Psoas muscle (tissue), 8 donors: ENCODE data around the gene HOXD13. TPM values are rescaled to one million over a fixed set of nuclear protein-coding genes. Genes with fewer than 3 reads are reported as not detected.

Experiments used
- ATAC-seq, 4 donors: fragments of 200-7000 bp; cut with Tn5 transposase; one replicate each; pipeline ENCODE4 v1.9.1; 2020; ENCODE audit warnings: moderate library complexity in 3 of 4, mild to moderate bottlenecking in 2 of 4
- DNase-seq, 2 donors: peaks; one replicate each; pipeline ENCODE4 v3.0.0-alpha.2; 2020
- H3K27ac ChIP-seq: fragments of 200-600 bp; one replicate; pipeline ENCODE4 v1.8.0; 2022
- H3K27me3 ChIP-seq, 3 donors: fragments of 200-600 bp in 1 of 3; one replicate each; pipeline versions ENCODE4 v1.6.1 to v1.8.0; 2013 to 2022; ENCODE audit warnings: low read length in 2 of 3, mild to moderate bottlenecking in 2 of 3, moderate library complexity in 1 of 3; ENCODE audit not compliant: insufficient read depth in 3 of 3
- H3K36me3 ChIP-seq, 2 donors: fragments of 200-600 bp in 1 of 2; one replicate each; pipeline versions ENCODE4 v1.6.1 to v1.8.0; 2013 to 2022; ENCODE audit warnings: low read depth in 1 of 2, mild to moderate bottlenecking in 1 of 2, moderate library complexity in 1 of 2; ENCODE audit not compliant: insufficient read depth in 1 of 2
- H3K4me1 ChIP-seq: fragments of 200-600 bp; one replicate; pipeline ENCODE4 v1.8.0; 2022
- H3K4me3 ChIP-seq: fragments of 200-600 bp; one replicate; pipeline ENCODE4 v1.8.0; 2022; ENCODE audit warnings: mild to moderate bottlenecking
- H3K9me3 ChIP-seq: fragments of 200-600 bp; one replicate; pipeline ENCODE4 v1.8.0; 2022
- WGBS, 3 donors: extraction: QIAGEN DNeasy Blood & Tissue Kit; methylation state at CpG; one replicate each; pipeline versions ENCODE4 v1.1.6 to v1.1.7; 2013; 5-methylcytosine and 5-hydroxymethylcytosine counted together
- intact Hi-C, 2 donors: fragments of 100-400 bp; cut with DNase I; formaldehyde crosslinking; loops; one replicate each; pipeline versions ENCODE4 v1.11.0 to v1.14.2; 2022
- polyA plus RNA-seq, 3 donors: library from polyadenylated mRNA; stranded (reverse); fragments of 200-250 nt; gene quantifications; one replicate each; pipeline ENCODE4 v1.2.3, GENCODE V29; 2013
- total RNA-seq, 4 donors: library from RNA; stranded (reverse); fragmentation: NEBNext Ultra II Directional in 2 of 4; extraction: Animal tissue kit (Norgen Biotek cat#: 25700) in 2 of 4; gene quantifications; one replicate each; pipeline versions ENCODE4 v1.2.1 to v1.2.4, GENCODE V29; 2021 to 2023
- TF ChIP-seq, protein P1 (sequence below): fragments of 200-600 bp; IDR thresholded peaks from one replicate; pipeline ENCODE4 v1.8.0; 2022; ENCODE audit warnings: antibody characterized with exemption
- donor health status: healthy with polysubstance abuse.
- donor health status: DM: no; HTN: no; CAD: no; lungs with moderate emphysema.
- donor health status: Bipolar disorder and iron deficiency.
- donor health status: healthy.
- donor health status: DM: yes; HTN: yes; CAD: no.
- donor health status: DM: no; HTN: no; CAD: no.
- donor health status: DM: no; HTN: no; CAD: no.
- donor health status: DM: yes; HTN: yes; CAD: no.

HOXD13 gene
- total and polyA plus RNA-seq, 7 donors = 0.01 TPM; not detected in 6

DNA sequence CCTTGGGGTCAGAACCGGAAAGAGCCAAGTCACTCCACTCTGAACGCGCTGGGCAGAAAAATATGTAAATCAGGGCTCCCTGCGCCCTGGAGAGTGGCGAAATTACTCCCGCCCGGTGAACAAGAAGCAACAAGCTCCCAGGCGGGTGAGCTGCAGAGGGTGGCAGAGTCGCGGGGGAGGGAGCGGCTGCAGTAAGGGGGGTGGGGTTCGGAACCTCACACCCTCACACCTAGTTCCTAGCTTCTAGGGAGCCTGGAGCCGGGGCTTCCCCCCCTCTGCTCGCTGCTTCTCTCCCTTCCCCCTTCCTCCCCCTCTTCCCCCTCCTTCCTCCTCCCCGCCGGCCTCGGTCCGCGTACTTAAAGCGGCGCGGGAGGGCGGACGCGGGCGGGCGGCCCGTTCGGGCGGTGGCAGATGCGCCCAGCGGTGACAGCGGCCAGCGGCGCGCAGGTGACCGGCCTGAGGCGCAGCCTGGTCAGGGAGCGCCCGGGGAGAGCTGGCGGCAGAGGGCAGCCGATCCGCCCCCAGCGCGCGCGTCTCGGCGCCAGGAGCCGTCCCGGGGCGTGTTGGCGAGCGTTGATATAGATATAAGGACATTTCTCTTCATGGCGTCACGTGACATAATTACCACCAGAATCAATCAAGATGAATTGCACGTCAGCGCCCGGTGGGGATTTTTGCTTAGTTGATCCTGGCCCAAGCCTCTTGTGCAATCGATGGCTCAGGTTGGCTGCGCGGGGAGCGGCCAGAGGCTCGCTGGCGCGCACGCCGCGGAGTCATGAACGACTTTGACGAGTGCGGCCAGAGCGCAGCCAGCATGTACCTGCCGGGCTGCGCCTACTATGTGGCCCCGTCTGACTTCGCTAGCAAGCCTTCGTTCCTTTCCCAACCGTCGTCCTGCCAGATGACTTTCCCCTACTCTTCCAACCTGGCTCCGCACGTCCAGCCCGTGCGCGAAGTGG lies 14.3 kb downstream of the HOXD13 start, which contains the start of gene HOXD11:
HOXD11 (plus strand) TSS at position 700 of the 959 bp plus-strand sequence; CDS start at position 776, 76 bp downstream.
- Histone ChIP-seq H3K4me3 (peak within 1 kb of the TSS; percentile 54), H3K4me1 (peaks cover 14% of the 10 kb centered on the region), H3K27ac (no peak within 1 kb of the TSS), H3K36me3 (no peaks in the 10 kb centered on the region), H3K9me3 (no peaks in the 10 kb centered on the region), H3K27me3 (peaks cover 4 to 99% (median 62%) of the 10 kb centered on the region in 3 donors)
- intact Hi-C loops = no loop called here
- TF ChIP-seq, protein P1, sequence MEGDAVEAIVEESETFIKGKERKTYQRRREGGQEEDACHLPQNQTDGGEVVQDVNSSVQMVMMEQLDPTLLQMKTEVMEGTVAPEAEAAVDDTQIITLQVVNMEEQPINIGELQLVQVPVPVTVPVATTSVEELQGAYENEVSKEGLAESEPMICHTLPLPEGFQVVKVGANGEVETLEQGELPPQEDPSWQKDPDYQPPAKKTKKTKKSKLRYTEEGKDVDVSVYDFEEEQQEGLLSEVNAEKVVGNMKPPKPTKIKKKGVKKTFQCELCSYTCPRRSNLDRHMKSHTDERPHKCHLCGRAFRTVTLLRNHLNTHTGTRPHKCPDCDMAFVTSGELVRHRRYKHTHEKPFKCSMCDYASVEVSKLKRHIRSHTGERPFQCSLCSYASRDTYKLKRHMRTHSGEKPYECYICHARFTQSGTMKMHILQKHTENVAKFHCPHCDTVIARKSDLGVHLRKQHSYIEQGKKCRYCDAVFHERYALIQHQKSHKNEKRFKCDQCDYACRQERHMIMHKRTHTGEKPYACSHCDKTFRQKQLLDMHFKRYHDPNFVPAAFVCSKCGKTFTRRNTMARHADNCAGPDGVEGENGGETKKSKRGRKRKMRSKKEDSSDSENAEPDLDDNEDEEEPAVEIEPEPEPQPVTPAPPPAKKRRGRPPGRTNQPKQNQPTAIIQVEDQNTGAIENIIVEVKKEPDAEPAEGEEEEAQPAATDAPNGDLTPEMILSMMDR = no peak
- no peak for DNase-seq
- WGBS, 3 donors = 2 to 3% (median 2%) methylated on average over 59 to 85 of the region's 85 CpGs
- peak; percentile 26 to 76 (median 68) for ATAC-seq

DNA sequence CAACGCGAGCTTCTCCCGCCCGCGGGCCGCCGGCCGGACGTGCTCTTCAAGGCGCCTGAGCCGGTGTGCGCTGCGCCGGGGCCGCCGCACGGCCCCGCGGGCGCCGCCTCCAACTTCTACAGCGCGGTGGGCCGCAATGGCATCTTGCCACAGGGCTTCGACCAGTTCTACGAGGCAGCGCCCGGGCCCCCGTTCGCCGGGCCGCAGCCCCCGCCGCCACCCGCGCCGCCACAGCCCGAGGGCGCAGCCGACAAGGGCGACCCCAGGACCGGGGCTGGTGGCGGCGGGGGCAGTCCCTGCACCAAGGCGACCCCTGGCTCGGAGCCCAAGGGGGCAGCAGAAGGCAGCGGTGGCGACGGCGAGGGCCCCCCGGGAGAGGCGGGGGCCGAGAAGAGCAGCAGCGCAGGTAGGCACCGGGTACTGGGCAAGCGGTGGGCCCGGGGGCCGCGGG lies 15.2 kb downstream of the HOXD13 start:
- no peaks in the 10 kb centered on the region for H3K9me3 ChIP-seq
- H3K4me3 ChIP-seq = no peak overlapping the region
- DNase-seq = no peak
- H3K27me3 ChIP-seq = peaks cover 4 to 99% (median 68%) of the 10 kb centered on the region in 3 donors
- WGBS, 3 donors = 1 to 4% (median 3%) methylated on average over 25 to 59 of the region's 59 CpGs
- ATAC-seq = no peak
- H3K36me3 ChIP-seq = no peaks in the 10 kb centered on the region
- H3K4me1 ChIP-seq = peaks cover 14% of the 10 kb centered on the region
- intact Hi-C loops = no loop called here
- TF ChIP-seq, protein P1 = no peak
- no peak overlapping the region for H3K27ac ChIP-seq

DNA sequence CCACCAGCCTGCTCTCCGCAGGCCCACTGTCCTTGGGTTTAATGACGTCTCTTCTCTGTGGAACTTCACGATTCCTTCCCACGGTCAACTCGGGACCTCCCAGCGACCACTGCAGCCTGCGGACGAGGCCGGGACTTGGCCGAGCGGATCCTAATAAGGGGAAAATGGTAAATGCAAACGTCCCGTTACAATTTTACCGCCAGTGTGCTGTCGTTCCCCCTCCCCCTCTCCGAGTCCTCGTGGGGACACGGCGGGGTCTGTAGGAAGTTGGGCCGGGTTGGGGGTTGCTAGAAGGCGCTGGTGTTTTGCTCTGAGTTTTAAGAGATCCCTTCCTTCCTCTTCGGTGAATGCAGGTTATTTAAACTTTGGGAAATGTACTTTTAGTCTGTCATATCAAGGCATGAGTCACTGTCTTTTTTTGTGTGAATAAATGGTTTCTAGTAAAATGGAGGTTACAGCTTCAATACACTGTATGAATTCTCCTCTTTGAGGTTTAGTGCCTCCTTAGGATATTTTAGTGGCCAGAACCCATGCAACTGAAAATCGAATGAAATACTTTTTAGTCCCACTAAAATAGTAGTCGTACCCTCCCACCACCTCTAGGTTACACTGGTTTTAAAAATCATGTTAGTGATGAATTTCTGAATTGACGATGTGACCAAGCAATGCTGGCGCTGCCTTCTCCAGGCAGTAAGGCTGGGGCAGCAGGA lies 16.8 kb downstream of the HOXD13 start:
- no peaks in the 10 kb centered on the region for H3K36me3 ChIP-seq
- TF ChIP-seq, protein P1 = no peak
- intact Hi-C loops = no loop called here
- H3K9me3 ChIP-seq = no peaks in the 10 kb centered on the region
- 21 to 26% (median 22%) methylated on average over 26 of the region's 26 CpGs for WGBS, 3 donors
- no peak overlapping the region for H3K4me3 ChIP-seq
- DNase-seq (no peak), ATAC-seq (no peak)
- H3K27me3 ChIP-seq = peaks cover 2 to 99% (median 70%) of the 10 kb centered on the region in 3 donors
- no peak overlapping the region for H3K27ac ChIP-seq
- H3K4me1 ChIP-seq = peaks cover 9% of the 10 kb centered on the region

DNA sequence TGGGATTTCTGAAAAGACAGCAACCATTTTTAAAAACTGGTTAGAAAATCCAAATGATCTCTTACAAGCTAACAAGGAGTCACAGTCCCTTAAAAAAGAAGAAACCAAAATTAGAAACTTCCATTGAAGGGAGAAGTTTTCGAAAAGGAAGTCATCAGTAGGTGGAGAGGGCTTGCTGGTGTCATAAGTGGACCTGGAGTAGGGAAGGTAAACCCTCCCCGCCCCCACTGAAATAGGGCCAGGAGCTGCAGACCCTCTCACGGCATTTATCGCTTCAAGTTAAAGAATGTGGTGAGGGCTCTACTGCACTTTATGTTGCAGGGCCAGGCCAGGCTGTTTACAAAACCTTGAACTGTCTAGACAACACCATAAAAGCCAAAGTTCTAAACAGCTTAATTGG lies 17.4 kb downstream of the HOXD13 start:
- WGBS, 3 donors = 44 to 51% (median 49%) methylated on average over 4 of the region's 4 CpGs
- no peak overlapping the region for H3K27ac ChIP-seq
- no peaks in the 10 kb centered on the region for H3K9me3 ChIP-seq
- DNase-seq (no peak), ATAC-seq (no peak)
- intact Hi-C loops = loop anchor here in 1 of 2 donors (5.0 kb wide), 1 partner anchor 33 kb away; no protein-coding TSS in a partner anchor
- no peaks in the 10 kb centered on the region for H3K36me3 ChIP-seq
- H3K4me1 ChIP-seq = peaks cover 4% of the 10 kb centered on the region
- H3K27me3 ChIP-seq = peaks cover 2 to 99% (median 69%) of the 10 kb centered on the region in 3 donors
- no peak overlapping the region for H3K4me3 ChIP-seq
- TF ChIP-seq, protein P1 = no peak
